Fibroblast of lung (primary cell): ENCODE measurements around the gene SLC31A1.

Experiments
- CTCF ChIP-seq, 2 donors: IDR thresholded peaks in 1 of 2; conservative IDR thresholded peaks in 1 of 2; 1 replicate in 1 of 2; 2 replicates in 1 of 2; pipeline ENCODE4 v1.5.1; 2011 to 2012; ENCODE audit warnings: low read length in 2 of 2, control low read depth in 1 of 2, inconsistent platforms in 1 of 2, low read depth in 1 of 2, mild to moderate bottlenecking in 1 of 2
- EZH2 ChIP-seq: IDR thresholded peaks from 2 replicates; pipeline ENCODE4 v1.5.1; 2012; ENCODE audit warnings: low read length, control low read depth, mild to moderate bottlenecking; ENCODE audit errors: missing control alignments

GRCh38 chr9:113278840-113279239 lies 57.5 kb downstream of the SLC31A1 start:
- TF ChIP-seq CTCF (conservative IDR thresholded peaks at IDR 0.05 in 1 of 2, IDR thresholded peaks at IDR 0.05 in 1 of 2; ENCODE audit: low read depth in 1 of 2, low read length in 2 of 2) (no peak), EZH2 (no peak)
